WTC11 (cell line): ENCODE results near the gene GRK7.

ENCODE experiments used
- CREB1 ChIP-seq: sonication (generic); formaldehyde crosslinking; IDR thresholded peaks from 2 replicates; pipeline ENCODE4 v1.8.0; 2023; ENCODE audit warnings: mild to moderate bottlenecking, missing genetic modification reagents
- CTCF ChIP-seq: fragments of 200-600 bp; IDR thresholded peaks from 2 replicates; pipeline ENCODE4 v1.8.0; 2022; ENCODE audit warnings: antibody characterized with exemption
- IRF1 ChIP-seq: sonication (generic); formaldehyde crosslinking; IDR thresholded peaks from 2 replicates; pipeline ENCODE4 v1.8.0; 2023; ENCODE audit warnings: missing genetic modification reagents
- PREB ChIP-seq: sonication (generic); formaldehyde crosslinking; IDR thresholded peaks from 2 replicates; pipeline ENCODE4 v1.8.1; 2022; ENCODE audit warnings: mild to moderate bottlenecking, missing genetic modification reagents, moderate library complexity, borderline replicate concordance
- RORB ChIP-seq: fragments of 250-450 bp; sonication (Bioruptor Pico); IDR thresholded peaks from 2 replicates; pipeline ENCODE4 v1.9.0; 2021; ENCODE audit warnings: mild to moderate bottlenecking
- TF ChIP-seq, protein P1 (sequence below): sonication (generic); formaldehyde crosslinking; IDR thresholded peaks from 2 replicates; pipeline ENCODE4 v1.8.0; 2022; ENCODE audit warnings: mild to moderate bottlenecking, missing genetic modification reagents
- TF ChIP-seq, protein P2 (sequence below): sonication (generic); formaldehyde crosslinking; IDR thresholded peaks from 2 replicates; pipeline ENCODE4 v1.8.0; 2022; ENCODE audit warnings: mild to moderate bottlenecking, missing genetic modification reagents

DNA sequence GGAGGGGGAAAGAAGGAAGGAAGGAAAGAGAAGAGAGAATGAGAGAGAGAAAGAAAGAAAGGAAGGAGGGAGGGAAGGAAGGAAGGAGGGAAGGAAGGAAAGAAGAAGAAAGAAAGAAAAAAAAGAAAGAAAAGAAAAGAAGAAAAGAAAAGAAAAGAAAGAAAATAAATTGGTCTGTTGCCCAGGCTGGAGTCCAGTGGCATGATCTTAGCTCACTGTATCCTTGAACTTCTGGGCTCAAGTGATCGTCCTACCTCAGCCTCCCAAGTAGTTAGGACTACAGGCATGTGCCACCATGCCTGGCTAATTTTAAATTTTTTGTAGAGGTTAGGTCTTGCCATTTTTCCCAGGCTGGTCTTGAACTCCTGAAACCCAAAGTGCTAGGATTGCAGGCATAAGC is 36.7 kb upstream of the GRK7 start:
- no peak for TF ChIP-seq CTCF
- no peak for TF ChIP-seq RORB (CRISPR knock-in tag)
- TF ChIP-seq, protein P1, sequence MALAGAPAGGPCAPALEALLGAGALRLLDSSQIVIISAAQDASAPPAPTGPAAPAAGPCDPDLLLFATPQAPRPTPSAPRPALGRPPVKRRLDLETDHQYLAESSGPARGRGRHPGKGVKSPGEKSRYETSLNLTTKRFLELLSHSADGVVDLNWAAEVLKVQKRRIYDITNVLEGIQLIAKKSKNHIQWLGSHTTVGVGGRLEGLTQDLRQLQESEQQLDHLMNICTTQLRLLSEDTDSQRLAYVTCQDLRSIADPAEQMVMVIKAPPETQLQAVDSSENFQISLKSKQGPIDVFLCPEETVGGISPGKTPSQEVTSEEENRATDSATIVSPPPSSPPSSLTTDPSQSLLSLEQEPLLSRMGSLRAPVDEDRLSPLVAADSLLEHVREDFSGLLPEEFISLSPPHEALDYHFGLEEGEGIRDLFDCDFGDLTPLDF (CRISPR knock-in tag) = no peak
- TF ChIP-seq PREB (CRISPR knock-in tag) = no peak
- TF ChIP-seq, protein P2, sequence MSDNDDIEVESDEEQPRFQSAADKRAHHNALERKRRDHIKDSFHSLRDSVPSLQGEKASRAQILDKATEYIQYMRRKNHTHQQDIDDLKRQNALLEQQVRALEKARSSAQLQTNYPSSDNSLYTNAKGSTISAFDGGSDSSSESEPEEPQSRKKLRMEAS (CRISPR knock-in tag) = no peak
- no peak for TF ChIP-seq CREB1 (CRISPR knock-in tag)
- no peak for TF ChIP-seq IRF1
